HCT116 (cell line): ENCODE results near the gene CCDC92. TPM values are rescaled to one million over a fixed set of nuclear protein-coding genes. Genes with fewer than 3 reads are reported as not detected.

Experiments
- ATAC-seq: fragments of 200-7000 bp; cut with Tn5 transposase; 2 replicates; pipeline ENCODE4 v1.9.1; 2020; ENCODE audit warnings: mild to moderate bottlenecking, moderate library complexity
- BruUV-seq: library from RNA; stranded (reverse); fragments of 400-500 nt; replicated peaks from 2 replicates; lab custom pipeline; 2021; lab: Mats Ljungman, UMichigan
- CTCF ChIA-PET: fragments of 300-600 bp; sonication (Branson Sonifier 250); formaldehyde crosslinking; loops from one replicate; lab custom pipeline; 2021; ENCODE audit warnings: antibody characterized with exemption; lab: Charles Lee
- POLR2A ChIA-PET: fragments of 300-600, 350-600 bp; sonication (Branson Sonifier 250); formaldehyde crosslinking; loops from one replicate; lab custom pipeline; 2021; ENCODE audit warnings: antibody characterized with exemption; lab: Charles Lee
- RAD21 ChIA-PET, 2 experiments: fragments of 300-600 bp; sonication (Branson Sonifier 250); formaldehyde crosslinking; loops; one replicate each; lab custom pipeline; 2023; ENCODE audit warnings: low total read pairs in 2 of 2; ENCODE audit not compliant: uncharacterized antibody in 2 of 2, unreplicated experiment in 2 of 2, low non-redundant PET in 1 of 2; lab: Charles Lee
- DNase-seq: peaks from one replicate; pipeline ENCODE4 v3.0.0-alpha.2; 2010; ENCODE audit warnings: low read depth, low spot score
- H2AFZ ChIP-seq: fragments of 200-600 bp; shearing (Covaris generic), sonication (generic); 2 replicates; pipeline ENCODE4 v1.6.1; 2017; ENCODE audit warnings: low read depth, mixed run types, mixed read lengths, antibody characterized with exemption, low read length; ENCODE audit not compliant: poor library complexity, severe bottlenecking
- H3K27ac ChIP-seq: 2 replicates; pipeline ENCODE4 v1.5.1; 2012; ENCODE audit warnings: low read depth, low read length
- H3K27me3 ChIP-seq: fragments of 200-600 bp; sonication (generic); 2 replicates; pipeline ENCODE4 v1.6.1; 2016; ENCODE audit warnings: mixed run types, low read length, mixed read lengths; ENCODE audit not compliant: insufficient read depth
- H3K36me3 ChIP-seq, 2 experiments: fragments of 200-500 bp in 1 of 2; fragments of 200-600 bp in 1 of 2; sonication (Bioruptor generic) in 1 of 2; sonication (generic) in 1 of 2; 2 replicates each; pipeline versions ENCODE4 v1.5.1 to v1.6.1; 2014 to 2016; ENCODE audit warnings: low read length in 2 of 2, inconsistent platforms in 1 of 2, mixed read lengths in 1 of 2, mixed run types in 1 of 2; ENCODE audit not compliant: insufficient read depth in 2 of 2, control insufficient read depth in 1 of 2
- H3K4me1 ChIP-seq, 2 experiments: fragments of 200-600 bp in 1 of 2; sonication (generic) in 1 of 2; 2 replicates each; pipeline versions ENCODE4 v1.5.1 to v1.6.1; 2012 to 2017; ENCODE audit warnings: low read length in 2 of 2, inconsistent platforms in 1 of 2, mild to moderate bottlenecking in 1 of 2, mixed read lengths in 1 of 2, mixed run types in 1 of 2, moderate library complexity in 1 of 2; ENCODE audit not compliant: insufficient read depth in 2 of 2, control insufficient read depth in 1 of 2
- H3K4me2 ChIP-seq: fragments of 200-600 bp; sonication (generic); 2 replicates; pipeline ENCODE4 v1.6.1; 2017; ENCODE audit warnings: mixed run types, low read length, mixed read lengths
- H3K4me3 ChIP-seq, 2 experiments: fragments of 200-600 bp in 1 of 2; sonication (generic) in 1 of 2; replicated peaks in 1 of 2; 2 replicates each; pipeline ENCODE4 v1.5.1; 2011 to 2016; ENCODE audit warnings: low read length in 2 of 2, control low read depth in 1 of 2, low read depth in 1 of 2, mild to moderate bottlenecking in 1 of 2, mixed read lengths in 1 of 2, mixed run types in 1 of 2
- H3K79me2 ChIP-seq: fragments of 200-600 bp; sonication (generic); 2 replicates; pipeline ENCODE4 v1.6.1; 2017; ENCODE audit warnings: mild to moderate bottlenecking, mixed run types, low read length, moderate library complexity, mixed read lengths; ENCODE audit not compliant: insufficient read depth
- H3K9ac ChIP-seq: fragments of 200-600 bp; sonication (generic); 2 replicates; pipeline ENCODE4 v1.6.1; 2016; ENCODE audit warnings: low read length, mixed read lengths
- H3K9me2 ChIP-seq: fragments of 200-600 bp; sonication (generic), shearing (Covaris generic); 2 replicates; pipeline ENCODE4 v1.6.1; 2017; ENCODE audit warnings: mixed run types, mild to moderate bottlenecking, moderate library complexity; ENCODE audit not compliant: insufficient read depth
- H3K9me3 ChIP-seq, 2 experiments: fragments of 200-500 bp in 1 of 2; fragments of 200-600 bp in 1 of 2; sonication (Bioruptor generic) in 1 of 2; sonication (generic) in 1 of 2; 2 replicates each; pipeline ENCODE4 v1.6.1; 2014 to 2017; ENCODE audit warnings: low read length in 2 of 2, mixed read lengths in 2 of 2, inconsistent platforms in 1 of 2, low read depth in 1 of 2, mild to moderate bottlenecking in 1 of 2, mixed run types in 1 of 2, moderate library complexity in 1 of 2; ENCODE audit not compliant: control insufficient read depth in 1 of 2, insufficient read depth in 1 of 2
- H4K20me1 ChIP-seq: fragments of 200-600 bp; sonication (generic), shearing (Covaris generic); 2 replicates; pipeline ENCODE4 v1.6.1; 2017; ENCODE audit warnings: mixed run types, mild to moderate bottlenecking, moderate library complexity; ENCODE audit not compliant: insufficient read depth
- ATF3 ChIP-seq: IDR thresholded peaks from 2 replicates; pipeline ENCODE4 v1.6.1; 2012
- CBX3 ChIP-seq: IDR thresholded peaks from 2 replicates; pipeline ENCODE4 v1.6.1; 2012; ENCODE audit warnings: low read depth
- CEBPB ChIP-seq: IDR thresholded peaks from 2 replicates; pipeline ENCODE4 v1.6.1; 2012; ENCODE audit warnings: low read depth
- CTCF ChIP-seq, 3 experiments: fragments of 200-600 bp in 1 of 3; sonication (generic) in 1 of 3; IDR thresholded peaks in 2 of 3; conservative IDR thresholded peaks in 1 of 3; 2 replicates each; pipeline ENCODE4 v1.5.1; 2012 to 2017; ENCODE audit warnings: low read depth in 2 of 3, low read length in 2 of 3, antibody characterized with exemption in 1 of 3, borderline replicate concordance in 1 of 3, control low read depth in 1 of 3, mild to moderate bottlenecking in 1 of 3, mixed read lengths in 1 of 3, mixed run types in 1 of 3, moderate library complexity in 1 of 3; ENCODE audit not compliant: insufficient read depth in 1 of 3
- EGR1 ChIP-seq: IDR thresholded peaks from 2 replicates; pipeline ENCODE4 v1.6.1; 2012; ENCODE audit warnings: low read depth
- ELF1 ChIP-seq: IDR thresholded peaks from 2 replicates; pipeline ENCODE4 v1.6.1; 2012; ENCODE audit warnings: low read depth, borderline replicate concordance
- EZH2 ChIP-seq: fragments of 200-600 bp; sonication (generic); IDR thresholded peaks from 2 replicates; pipeline ENCODE4 v1.6.1; 2017; ENCODE audit warnings: antibody characterized with exemption, mixed run types
- EZH2phosphoT487 ChIP-seq: fragments of 200-600 bp; IDR thresholded peaks from 2 replicates; pipeline ENCODE4 v1.6.1; 2018; ENCODE audit warnings: antibody characterized with exemption, borderline replicate concordance
- FOSL1 ChIP-seq: IDR thresholded peaks from 2 replicates; pipeline ENCODE4 v1.6.1; 2012; ENCODE audit warnings: low read depth
- JUND ChIP-seq: IDR thresholded peaks from 2 replicates; pipeline ENCODE4 v1.6.1; 2012
- POLR2A ChIP-seq: IDR thresholded peaks from 2 replicates; pipeline ENCODE4 v1.7.0; 2011; ENCODE audit warnings: borderline replicate concordance; ENCODE audit not compliant: insufficient read depth, insufficient read length; ENCODE audit errors: extremely low read depth
- SIN3A ChIP-seq: IDR thresholded peaks from 2 replicates; pipeline ENCODE4 v1.6.1; 2012; ENCODE audit warnings: low read depth
- SP1 ChIP-seq: IDR thresholded peaks from 2 replicates; pipeline ENCODE4 v1.6.1; 2012; ENCODE audit warnings: low read depth
- SRF ChIP-seq: IDR thresholded peaks from 2 replicates; pipeline ENCODE4 v1.6.1; 2012; ENCODE audit warnings: low read depth
- ZBTB33 ChIP-seq: IDR thresholded peaks from 2 replicates; pipeline ENCODE4 v1.6.1; 2011; ENCODE audit warnings: mild to moderate bottlenecking, low read length, moderate library complexity; ENCODE audit not compliant: insufficient replicate concordance; ENCODE audit errors: extremely low read depth
- ZFX ChIP-seq: fragments of 450-650 bp; IDR thresholded peaks from 2 replicates; pipeline ENCODE4 v1.6.1; 2017
- ZNF274 ChIP-seq: fragments of 200-500 bp; sonication (Bioruptor generic); IDR thresholded peaks from 2 replicates; pipeline ENCODE4 v1.6.1; 2014; ENCODE audit warnings: mild to moderate bottlenecking, low read depth, low read length, inconsistent platforms
- intact Hi-C: fragments of 100-400 bp; cut with micrococcal nuclease; formaldehyde crosslinking; loops from 2 replicates; pipeline ENCODE4 v1.10.0; 2022
- total RNA-seq: library from RNA; stranded (reverse); gene quantifications from one replicate; pipeline ENCODE4 v1.2.1, GENCODE V29; 2021; ENCODE audit not compliant: unreplicated experiment
- TF ChIP-seq, protein P1 (sequence below): IDR thresholded peaks from 2 replicates; pipeline ENCODE4 v1.6.1; 2012

The CCDC92 gene
- total RNA-seq, 1 experiment from 2014 or later, result 9.7 TPM

- ChIA-PET CTCF (interaction anchor here (0.6 kb wide), 1 partner anchor 79 kb away, joined by 3 read pairs; no protein-coding TSS in a partner anchor), RAD21 (no interaction called here), POLR2A (no interaction called here)
- DNase-seq (no peak), ATAC-seq (no peak)
- no peaks in the 10 kb centered on the region for H3K4me1 ChIP-seq
- no peaks in the 10 kb centered on the region for H3K36me3 ChIP-seq
- no peak overlapping the region for H3K4me2 ChIP-seq
- no peak for TF ChIP-seq EGR1
- TF ChIP-seq ATF3, result no peak
- no peak for TF ChIP-seq POLR2A
- TF ChIP-seq EZH2phosphoT487, result no peak
- no peak overlapping the region for H3K4me3 ChIP-seq
- no peaks in the 10 kb centered on the region for H3K79me2 ChIP-seq
- BruUV-seq, result no TSS peak
- H3K9me2 ChIP-seq, result no peaks in the 10 kb centered on the region
- H3K27ac ChIP-seq, result no peak overlapping the region
- no peaks in the 10 kb centered on the region for H4K20me1 ChIP-seq
- intact Hi-C loops, result no loop called here
- no peak overlapping the region for H3K9ac ChIP-seq
- no peaks in the 10 kb centered on the region for H3K9me3 ChIP-seq
- no peaks in the 10 kb centered on the region for H3K27me3 ChIP-seq
- H2AFZ ChIP-seq, result no peak overlapping the region
These were observed 10.9 kb downstream of the CCDC92 start for GRCh38 chr12:123961585-123962345.

DNA sequence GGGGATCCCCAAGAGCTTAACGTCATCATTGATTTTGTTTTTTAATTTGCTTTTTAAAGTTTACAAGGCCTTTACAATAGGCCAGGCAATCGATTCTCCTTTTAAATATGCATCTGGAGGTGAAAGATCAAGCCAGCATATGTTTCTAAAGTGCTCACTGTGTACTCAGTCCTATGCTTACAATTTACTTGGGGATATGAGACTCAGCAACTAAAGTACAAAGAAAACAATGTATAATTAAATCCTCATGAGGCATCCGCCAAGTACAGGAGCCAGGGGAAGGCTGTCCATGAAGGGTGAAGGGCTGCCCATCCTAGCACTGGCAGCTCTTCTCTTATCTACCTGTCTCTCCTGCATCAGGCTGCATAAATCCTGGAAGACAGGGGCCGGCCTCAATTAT, 11.8 kb downstream of the CCDC92 start:
- ATAC-seq (no peak), DNase-seq (no peak)
- H3K27ac ChIP-seq, result no peak overlapping the region
- intact Hi-C loops, result no loop called here
- no peaks in the 10 kb centered on the region for H3K9me3 ChIP-seq
- no peaks in the 10 kb centered on the region for H3K27me3 ChIP-seq
- no peaks in the 10 kb centered on the region for H3K9me2 ChIP-seq
- no peak overlapping the region for H3K9ac ChIP-seq
- POLR2A ChIA-PET, result no interaction called here
- no TSS peak for BruUV-seq
- no peaks in the 10 kb centered on the region for H3K79me2 ChIP-seq
- no peaks in the 10 kb centered on the region for H3K4me1 ChIP-seq
- no peaks in the 10 kb centered on the region for H4K20me1 ChIP-seq
- CTCF ChIA-PET, result no interaction called here
- no peaks in the 10 kb centered on the region for H3K36me3 ChIP-seq
- RAD21 ChIA-PET, result no interaction called here
- no peak overlapping the region for H3K4me3 ChIP-seq
- H3K4me2 ChIP-seq, result no peak overlapping the region
- H2AFZ ChIP-seq, result no peak overlapping the region
- TF ChIP-seq EZH2phosphoT487, result no peak
- no peak for TF ChIP-seq EZH2
- TF ChIP-seq ZBTB33, result no peak
- no peak for TF ChIP-seq CBX3
- TF ChIP-seq SP1, result no peak
- no peak for TF ChIP-seq ELF1
- TF ChIP-seq SRF, result no peak
- TF ChIP-seq CEBPB, result no peak
- no peak for TF ChIP-seq JUND
- TF ChIP-seq, protein P1, sequence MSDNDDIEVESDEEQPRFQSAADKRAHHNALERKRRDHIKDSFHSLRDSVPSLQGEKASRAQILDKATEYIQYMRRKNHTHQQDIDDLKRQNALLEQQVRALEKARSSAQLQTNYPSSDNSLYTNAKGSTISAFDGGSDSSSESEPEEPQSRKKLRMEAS, result no peak
- TF ChIP-seq CTCF (IDR thresholded peaks at IDR 0.05 in 2 of 3, conservative IDR thresholded peaks at IDR 0.05 in 1 of 3; ENCODE audit: borderline replicate concordance in 1 of 3, insufficient read depth in 1 of 3, low read depth in 2 of 3, low read length in 2 of 3), result no peak
- TF ChIP-seq EGR1, result no peak
- no peak for TF ChIP-seq SIN3A
- no peak for TF ChIP-seq FOSL1
- TF ChIP-seq ZFX, result no peak
- no peak for TF ChIP-seq ZNF274
